ENCODE results near the gene SORL1. TPM values are rescaled to one million over a fixed set of nuclear protein-coding genes. Genes with fewer than 3 reads are reported as not detected.

SORL1 gene
- total and polyA plus RNA-seq, 2 of the 8 experiments (the other 6 are each of a cell fraction or from before 2014, with no cell fraction given), result 38.1 to 65.5 TPM

DNA sequence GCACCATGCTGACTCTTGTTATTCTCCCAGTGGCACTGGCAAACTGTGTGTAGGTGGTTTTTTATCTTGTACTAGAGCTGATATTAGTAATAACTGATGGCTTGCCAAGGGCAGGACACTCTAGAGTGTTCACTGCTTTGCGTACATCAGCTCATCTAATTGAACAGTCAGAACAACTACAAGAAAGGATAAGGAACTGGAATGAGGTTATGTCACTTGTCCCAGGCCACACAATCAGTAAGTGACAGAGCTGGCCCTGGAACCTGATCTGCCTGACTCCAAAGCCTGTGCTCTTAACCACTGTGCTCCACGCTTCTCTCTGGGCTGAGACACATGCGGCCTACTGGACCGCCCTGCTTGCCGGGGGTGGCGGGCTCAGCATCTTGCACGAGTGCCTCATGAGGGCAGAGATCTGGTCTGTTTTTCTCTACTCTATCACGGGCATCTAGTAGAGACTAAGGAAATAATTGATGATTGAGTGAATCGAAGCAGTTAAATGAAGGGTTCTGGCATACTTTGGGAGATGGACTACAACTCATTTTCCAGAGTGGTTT, 156.5 kb downstream of the SORL1 start:
- H2BK20ac ChIP-seq (ENCODE audit: low read length), result no peak overlapping the region
- no peak overlapping the region for H3K23ac ChIP-seq (ENCODE audit: insufficient read length)
- no peak overlapping the region for H3K56ac ChIP-seq (replicated peaks; ENCODE audit: insufficient read length, low read depth, low read length)
- H2BK12ac ChIP-seq (ENCODE audit: low read depth, low read length), result no peak overlapping the region
- H3K4me1 ChIP-seq (replicated peaks in 1 of 4; ENCODE audit: control insufficient read depth in 3 of 4, insufficient read depth in 4 of 4, low read length in 3 of 4), result no peaks in the 10 kb centered on the region
- no peak overlapping the region for H3K4ac ChIP-seq (replicated peaks; ENCODE audit: insufficient read length, low read depth, low read length)
- no peak overlapping the region for H2BK15ac ChIP-seq (ENCODE audit: low read length)
- H3K9ac ChIP-seq (replicated peaks in 1 of 4; ENCODE audit: extremely low read depth in 1 of 4, low read depth in 3 of 4, low read length in 3 of 4), result no peak overlapping the region
- DNase-seq (ENCODE audit: low read depth in 1 of 2, low spot score in 2 of 2) (no peak), FAIRE-seq (no peak)
- no peaks in the 10 kb centered on the region for H3K79me2 ChIP-seq (ENCODE audit: control insufficient read depth in 1 of 2, insufficient read depth in 2 of 2, low read length in 2 of 2)
- H3K9me3 ChIP-seq (ENCODE audit: insufficient read depth in 2 of 2, low read depth in 1 of 2, low read length in 1 of 2), result no peaks in the 10 kb centered on the region
- no peak overlapping the region for H4K5ac ChIP-seq (ENCODE audit: insufficient read length, low read depth, low read length)
- H3K14ac ChIP-seq (ENCODE audit: insufficient read length), result no peak overlapping the region
- H3K23me2 ChIP-seq (ENCODE audit: low read depth, low read length), result no peaks in the 10 kb centered on the region
- H3K18ac ChIP-seq (ENCODE audit: extremely low read depth, low read length), result no peak overlapping the region
- no peak overlapping the region for H2BK5ac ChIP-seq (ENCODE audit: low read depth, low read length)
- H2BK120ac ChIP-seq (replicated peaks; ENCODE audit: low read depth, low read length), result no peak overlapping the region
- H3K4me2 ChIP-seq (ENCODE audit: insufficient read depth in 1 of 2, low read depth in 2 of 2, low read length in 2 of 2), result no peak overlapping the region
- H4K20me1 ChIP-seq (replicated peaks in 1 of 2; ENCODE audit: control insufficient read depth in 1 of 2, insufficient read depth in 2 of 2, low read length in 2 of 2), result peaks cover 2% of the 10 kb centered on the region in 2 experiments
- no peaks in the 10 kb centered on the region for H3K79me1 ChIP-seq (ENCODE audit: low read depth, low read length)
- POLR2A ChIA-PET (ENCODE audit: partially characterized antibody), result no interaction called here
- 96% methylated on average over 9 of the region's 9 CpGs; no CpG with 5 or more reads in 1 of the 2 experiments for WGBS, 2 experiments (ENCODE audit: extremely low coverage in 1 of 2, insufficient coverage in 1 of 2, insufficient read length in 1 of 2, insufficient replicate concordance in 2 of 2, low coverage in 1 of 2, low lambda C conversion rate in 2 of 2, missing lambda C conversion rate in 1 of 2)
- H4K91ac ChIP-seq (replicated peaks; ENCODE audit: insufficient read length, low read length), result no peak overlapping the region
- H3K4me3 ChIP-seq (ENCODE audit: extremely low read depth in 1 of 4, insufficient read depth in 2 of 4, low read depth in 3 of 4, low read length in 4 of 4), result no peak overlapping the region
- H3K27me3 ChIP-seq (replicated peaks in 1 of 4; ENCODE audit: control insufficient read depth in 3 of 4, extremely low read depth in 1 of 4, insufficient read depth in 3 of 4, low read length in 3 of 4), result no peaks in the 10 kb centered on the region
- peaks cover 39 to 80% (median 76%) of the 10 kb centered on the region in 4 experiments for H3K36me3 ChIP-seq (ENCODE audit: control insufficient read depth in 2 of 4, insufficient read depth in 4 of 4, low read length in 3 of 4)
- no peak overlapping the region for H4K8ac ChIP-seq (ENCODE audit: extremely low read depth, insufficient read depth, low read length)
- H2AFZ ChIP-seq (ENCODE audit: low read length), result no peak overlapping the region
- no peak overlapping the region for H2AK5ac ChIP-seq (ENCODE audit: low read depth, low read length)
- no peak overlapping the region for H3K27ac ChIP-seq (ENCODE audit: low read depth, low read length)
- CTCF ChIA-PET (ENCODE audit: partially characterized antibody), result no interaction called here

All from H1 (cell line).